ENCODE results near the gene IKZF2.

The IKZF2 gene

GRCh38 chr2:213007290-213007838 is 144.0 kb downstream of the IKZF2 start:
- no peak for TF ChIP-seq CTCF (IDR thresholded peaks at IDR 0.05)

- no peak for TF ChIP-seq CTCF (IDR thresholded peaks at IDR 0.05)
Measured at GRCh38 chr2:213004197-213004821, 147.1 kb downstream of the IKZF2 start.

GRCh38 chr2:213002383-213002782 is 149.0 kb downstream of the IKZF2 start:
- TF ChIP-seq CTCF (IDR thresholded peaks at IDR 0.05): no peak

GRCh38 chr2:213001297-213001910 is 150.0 kb downstream of the IKZF2 start:
- TF ChIP-seq CTCF (IDR thresholded peaks at IDR 0.05): no peak

GRCh38 chr2:212998626-212999359 is 152.6 kb downstream of the IKZF2 start:
- TF ChIP-seq CTCF (IDR thresholded peaks at IDR 0.05): no peak

GRCh38 chr2:212997526-212998020 is 153.8 kb downstream of the IKZF2 start:
- no peak for TF ChIP-seq CTCF (IDR thresholded peaks at IDR 0.05)

- TF ChIP-seq CTCF (IDR thresholded peaks at IDR 0.05): no peak
Measured at GRCh38 chr2:212995920-212996319, 155.5 kb downstream of the IKZF2 start.
